Inflammatory macrophage treated with lipopolysaccharide for 4 hours (primary cell): ENCODE data around the gene SLF1.

ENCODE experiments used
- DNase-seq: peaks from one replicate; pipeline ENCODE4 v3.0.0-alpha.2; 2020

SLF1 gene

GRCh38 chr5:94725142-94725541 is 106.7 kb downstream of the SLF1 start:
- no peak for DNase-seq

- no peak for DNase-seq
Measured at GRCh38 chr5:94731471-94731870, 113.0 kb downstream of the SLF1 start.

- no peak for DNase-seq
Measured at GRCh38 chr5:94736498-94736897, 118.0 kb downstream of the SLF1 start.

- no peak for DNase-seq
Measured at GRCh38 chr5:94740286-94740685, 121.8 kb downstream of the SLF1 start.

- no peak for DNase-seq
Measured at GRCh38 chr5:94742852-94743251, 124.4 kb downstream of the SLF1 start.

- peak; percentile 18 for DNase-seq
Measured at GRCh38 chr5:94744906-94745305, 126.4 kb downstream of the SLF1 start.

- peak; percentile 61 for DNase-seq
Measured at GRCh38 chr5:94745786-94746730, 127.6 kb downstream of the SLF1 start.

GRCh38 chr5:94746731-94747124 is 128.3 kb downstream of the SLF1 start:
- peak; percentile 58 for DNase-seq
